Measurements from ENCODE around the gene FAM161B.
"Not testable (repeated sequence)": the region's sequence is repeated elsewhere in the genome, so short reads cannot be mapped to it uniquely, and the experiment has no call there.

Gene FAM161B

GRCh38 chr14:73995977-73996378, 46.1 kb upstream of the FAM161B start:
- ChIA-PET POLR2A (no interaction called here), CTCF (no interaction called here)
- DNase-seq (ENCODE audit: extremely low spot score) = no peak
- TF ChIP-seq FOXA1 (IDR thresholded peaks at IDR 0.05) = no peak
- no peak for TF ChIP-seq PKNOX1 (IDR thresholded peaks at IDR 0.05)
- no peak for TF ChIP-seq HDGF (IDR thresholded peaks at IDR 0.05; ENCODE audit: borderline replicate concordance)
- TF ChIP-seq ELF4 (IDR thresholded peaks at IDR 0.05) = no peak
- no peak for TF ChIP-seq TARDBP (IDR thresholded peaks at IDR 0.05)
- TF ChIP-seq L3MBTL2 (conservative IDR thresholded peaks at IDR 0.05) = no peak
- no peak for TF ChIP-seq ZNF384 (IDR thresholded peaks at IDR 0.05)
- TF ChIP-seq FOXM1 (IDR thresholded peaks at IDR 0.05; ENCODE audit: borderline replicate concordance) = no peak
- TF ChIP-seq SUZ12 (IDR thresholded peaks at IDR 0.05) = no peak
- no peak for TF ChIP-seq ARNT (IDR thresholded peaks at IDR 0.05)
- no peak for TF ChIP-seq LEF1 (IDR thresholded peaks at IDR 0.05; ENCODE audit: borderline replicate concordance)
- TF ChIP-seq BHLHE40 (IDR thresholded peaks at IDR 0.05; ENCODE audit: borderline replicate concordance) = no peak

GRCh38 chr14:73994926-73995325, 45.0 kb upstream of the FAM161B start:
- DNase-seq (ENCODE audit: extremely low spot score); CTCF ChIA-PET; POLR2A ChIA-PET: not testable (repeated sequence)

GRCh38 chr14:73991092-73991491, 41.2 kb upstream of the FAM161B start:
- ChIA-PET POLR2A (no interaction called here), CTCF (interaction anchor here (0.7 kb wide), 1 partner anchor 33 kb away, joined by 3 read pairs; no protein-coding TSS in a partner anchor)
- no peak for DNase-seq (ENCODE audit: extremely low spot score)
- TF ChIP-seq TARDBP (IDR thresholded peaks at IDR 0.05) (no peak), L3MBTL2 (conservative IDR thresholded peaks at IDR 0.05) (no peak), PKNOX1 (IDR thresholded peaks at IDR 0.05) (no peak), NFRKB (IDR thresholded peaks at IDR 0.05) (no peak), FOXM1 (IDR thresholded peaks at IDR 0.05; ENCODE audit: borderline replicate concordance) (no peak), FOXA1 (IDR thresholded peaks at IDR 0.05) (no peak), ARNT (IDR thresholded peaks at IDR 0.05) (no peak), ZNF384 (IDR thresholded peaks at IDR 0.05) (no peak), BHLHE40 (IDR thresholded peaks at IDR 0.05; ENCODE audit: borderline replicate concordance) (no peak), LEF1 (IDR thresholded peaks at IDR 0.05; ENCODE audit: borderline replicate concordance) (no peak), CTBP1 (IDR thresholded peaks at IDR 0.05; ENCODE audit: borderline replicate concordance) (no peak), SP1 (IDR thresholded peaks at IDR 0.05) (no peak), ELF4 (IDR thresholded peaks at IDR 0.05) (no peak), SUZ12 (IDR thresholded peaks at IDR 0.05) (no peak), FOXK2 (IDR thresholded peaks at IDR 0.05) (no peak), HDGF (IDR thresholded peaks at IDR 0.05; ENCODE audit: borderline replicate concordance) (no peak)

GRCh38 chr14:73988656-73989055, 38.8 kb upstream of the FAM161B start:
- DNase-seq (ENCODE audit: extremely low spot score); POLR2A ChIA-PET; CTCF ChIA-PET: not testable (repeated sequence)

GRCh38 chr14:73988065-73988464, 38.2 kb upstream of the FAM161B start:
- DNase-seq (ENCODE audit: extremely low spot score) = no peak
- TF ChIP-seq ARNT (IDR thresholded peaks at IDR 0.05) (no peak), CTBP1 (IDR thresholded peaks at IDR 0.05; ENCODE audit: borderline replicate concordance) (no peak), ELF4 (IDR thresholded peaks at IDR 0.05) (no peak), SP1 (IDR thresholded peaks at IDR 0.05) (no peak), TARDBP (IDR thresholded peaks at IDR 0.05) (no peak), BHLHE40 (IDR thresholded peaks at IDR 0.05; ENCODE audit: borderline replicate concordance) (no peak), NFRKB (IDR thresholded peaks at IDR 0.05) (no peak), SUZ12 (IDR thresholded peaks at IDR 0.05) (no peak), LEF1 (IDR thresholded peaks at IDR 0.05; ENCODE audit: borderline replicate concordance) (no peak), HDGF (IDR thresholded peaks at IDR 0.05; ENCODE audit: borderline replicate concordance) (no peak), L3MBTL2 (conservative IDR thresholded peaks at IDR 0.05) (no peak), ZNF384 (IDR thresholded peaks at IDR 0.05) (no peak), FOXK2 (IDR thresholded peaks at IDR 0.05) (no peak), FOXM1 (IDR thresholded peaks at IDR 0.05; ENCODE audit: borderline replicate concordance) (no peak), PKNOX1 (IDR thresholded peaks at IDR 0.05) (no peak), FOXA1 (IDR thresholded peaks at IDR 0.05) (no peak)
- ChIA-PET POLR2A (no interaction called here), CTCF (no interaction called here)

GRCh38 chr14:73977896-73978295, 28.0 kb upstream of the FAM161B start:
- ChIA-PET CTCF (interaction anchor here (0.6 kb wide), 1 partner anchor 19 kb away, joined by 5 read pairs; no protein-coding TSS in a partner anchor), POLR2A (no interaction called here)
- TF ChIP-seq HDGF (IDR thresholded peaks at IDR 0.05; ENCODE audit: borderline replicate concordance) (no peak), L3MBTL2 (conservative IDR thresholded peaks at IDR 0.05) (no peak), LEF1 (IDR thresholded peaks at IDR 0.05; ENCODE audit: borderline replicate concordance) (no peak), BHLHE40 (IDR thresholded peaks at IDR 0.05; ENCODE audit: borderline replicate concordance) (no peak), FOXK2 (IDR thresholded peaks at IDR 0.05) (no peak), SUZ12 (IDR thresholded peaks at IDR 0.05) (no peak), SP1 (IDR thresholded peaks at IDR 0.05) (no peak), ZNF384 (IDR thresholded peaks at IDR 0.05) (no peak), NFRKB (IDR thresholded peaks at IDR 0.05) (no peak), PKNOX1 (IDR thresholded peaks at IDR 0.05) (no peak), TARDBP (IDR thresholded peaks at IDR 0.05) (no peak), ARNT (IDR thresholded peaks at IDR 0.05) (no peak), CTBP1 (IDR thresholded peaks at IDR 0.05; ENCODE audit: borderline replicate concordance) (no peak)
- DNase-seq (ENCODE audit: extremely low spot score) = no peak

All from HEK293T (cell line).